ENCODE results near the gene SPTBN4.
"Not testable (repeated sequence)": the region's sequence is repeated elsewhere in the genome, so short reads cannot be mapped to it uniquely, and the experiment has no call there.

SPTBN4 gene

GRCh38 chr19:40510526-40511115 lies 43.8 kb downstream of the SPTBN4 start:
- DNase-seq = no peak

- no peak for DNase-seq
Measured at GRCh38 chr19:40511487-40511886, 44.7 kb downstream of the SPTBN4 start.

- no peak for DNase-seq
Measured at GRCh38 chr19:40512110-40512472, 45.3 kb downstream of the SPTBN4 start.

DNA sequence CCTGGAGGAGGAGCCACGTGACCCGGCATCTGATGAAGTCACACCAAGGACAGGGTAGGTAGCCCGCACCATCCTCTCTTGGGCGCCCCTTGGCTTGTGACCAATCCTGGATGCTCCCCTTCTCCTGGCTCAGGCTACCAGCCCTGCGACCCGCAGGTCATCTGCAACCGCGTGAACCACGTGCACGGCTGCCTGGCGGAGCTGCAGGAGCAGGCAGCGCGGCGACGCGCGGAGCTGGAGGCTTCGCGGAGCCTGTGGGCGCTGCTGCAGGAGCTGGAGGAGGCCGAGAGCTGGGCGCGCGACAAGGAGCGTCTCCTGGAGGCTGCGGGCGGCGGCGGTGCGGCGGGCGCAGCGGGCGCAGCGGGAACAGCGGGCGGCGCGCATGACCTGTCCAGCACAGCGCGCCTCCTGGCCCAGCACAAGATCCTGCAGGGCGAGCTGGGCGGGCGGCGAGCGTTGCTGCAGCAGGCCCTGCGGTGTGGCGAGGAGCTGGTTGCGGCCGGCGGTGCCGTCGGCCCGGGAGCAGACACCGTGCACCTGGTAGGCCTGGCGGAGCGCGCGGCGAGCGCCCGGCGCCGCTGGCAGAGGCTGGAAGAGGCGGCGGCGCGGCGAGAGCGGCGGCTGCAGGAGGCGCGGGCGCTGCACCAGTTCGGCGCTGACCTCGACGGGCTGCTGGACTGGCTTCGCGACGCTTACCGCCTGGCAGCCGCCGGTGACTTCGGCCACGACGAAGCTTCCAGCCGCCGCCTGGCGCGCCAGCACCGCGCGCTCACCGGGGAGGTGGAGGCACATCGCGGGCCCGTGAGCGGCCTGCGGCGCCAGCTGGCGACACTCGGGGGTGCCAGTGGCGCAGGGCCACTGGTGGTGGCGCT lies 45.9 kb downstream of the SPTBN4 start:
- DNase-seq = peak; percentile 72

DNA sequence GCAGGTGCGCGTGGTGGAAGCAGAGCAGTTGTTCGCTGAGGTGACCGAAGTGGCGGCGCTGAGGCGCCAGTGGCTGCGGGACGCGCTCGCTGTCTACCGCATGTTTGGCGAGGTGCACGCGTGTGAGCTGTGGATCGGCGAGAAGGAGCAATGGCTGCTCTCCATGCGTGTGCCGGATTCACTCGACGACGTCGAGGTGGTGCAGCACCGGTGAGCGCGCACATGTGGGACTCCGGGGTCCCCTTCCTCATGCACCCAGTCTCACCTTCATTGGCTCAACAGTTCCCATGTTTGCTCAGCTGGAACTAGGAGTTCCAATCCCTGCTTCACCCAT lies 46.5 kb downstream of the SPTBN4 start:
- no peak for DNase-seq

DNA sequence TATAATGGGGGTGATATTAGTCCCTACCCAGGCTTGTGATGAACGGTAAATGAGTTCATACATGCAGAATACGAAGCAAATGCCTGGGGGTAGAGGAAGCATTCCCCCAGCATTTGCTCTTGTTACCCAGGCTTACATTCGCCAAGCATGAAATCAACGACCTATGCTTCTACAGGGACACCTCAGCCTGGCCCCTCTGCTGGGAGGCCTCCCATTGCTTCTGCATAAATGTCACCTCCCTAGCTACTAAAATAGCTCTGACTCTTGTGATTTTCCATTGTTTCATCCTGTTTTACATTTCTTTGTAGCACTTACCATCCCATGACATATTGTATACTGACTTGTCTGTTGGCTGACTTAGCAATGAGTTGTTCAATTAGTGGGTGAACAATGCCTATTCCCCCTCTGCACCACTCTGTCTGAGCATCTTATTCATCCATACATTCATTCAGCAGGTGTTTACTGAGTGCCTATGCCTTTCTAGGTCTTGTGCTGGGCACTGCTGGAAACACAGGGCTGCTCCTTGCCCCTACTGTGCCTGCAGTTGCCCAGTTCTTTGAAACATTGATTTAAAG lies 47.0 kb downstream of the SPTBN4 start:
- DNase-seq = no peak

DNA sequence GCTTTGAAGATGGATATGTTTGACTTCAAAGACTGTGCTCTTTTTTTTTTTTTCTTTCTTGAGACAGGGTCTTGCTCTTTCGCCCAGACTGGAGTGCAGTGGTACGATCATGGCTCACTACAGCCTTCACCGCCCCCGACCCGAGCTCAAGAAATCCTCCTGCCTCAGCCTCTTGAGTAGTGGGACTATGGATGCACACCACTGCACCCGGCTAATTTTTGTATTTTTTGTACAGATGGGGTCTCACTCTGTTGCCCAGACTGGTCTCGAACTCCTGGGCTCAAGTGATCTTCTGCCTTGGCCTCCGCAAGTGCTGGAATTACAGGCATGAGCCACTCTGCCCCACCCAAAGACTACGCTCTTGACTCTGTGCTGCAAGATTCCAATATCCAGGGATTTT lies 50.4 kb downstream of the SPTBN4 start:
- DNase-seq = no peak

DNA sequence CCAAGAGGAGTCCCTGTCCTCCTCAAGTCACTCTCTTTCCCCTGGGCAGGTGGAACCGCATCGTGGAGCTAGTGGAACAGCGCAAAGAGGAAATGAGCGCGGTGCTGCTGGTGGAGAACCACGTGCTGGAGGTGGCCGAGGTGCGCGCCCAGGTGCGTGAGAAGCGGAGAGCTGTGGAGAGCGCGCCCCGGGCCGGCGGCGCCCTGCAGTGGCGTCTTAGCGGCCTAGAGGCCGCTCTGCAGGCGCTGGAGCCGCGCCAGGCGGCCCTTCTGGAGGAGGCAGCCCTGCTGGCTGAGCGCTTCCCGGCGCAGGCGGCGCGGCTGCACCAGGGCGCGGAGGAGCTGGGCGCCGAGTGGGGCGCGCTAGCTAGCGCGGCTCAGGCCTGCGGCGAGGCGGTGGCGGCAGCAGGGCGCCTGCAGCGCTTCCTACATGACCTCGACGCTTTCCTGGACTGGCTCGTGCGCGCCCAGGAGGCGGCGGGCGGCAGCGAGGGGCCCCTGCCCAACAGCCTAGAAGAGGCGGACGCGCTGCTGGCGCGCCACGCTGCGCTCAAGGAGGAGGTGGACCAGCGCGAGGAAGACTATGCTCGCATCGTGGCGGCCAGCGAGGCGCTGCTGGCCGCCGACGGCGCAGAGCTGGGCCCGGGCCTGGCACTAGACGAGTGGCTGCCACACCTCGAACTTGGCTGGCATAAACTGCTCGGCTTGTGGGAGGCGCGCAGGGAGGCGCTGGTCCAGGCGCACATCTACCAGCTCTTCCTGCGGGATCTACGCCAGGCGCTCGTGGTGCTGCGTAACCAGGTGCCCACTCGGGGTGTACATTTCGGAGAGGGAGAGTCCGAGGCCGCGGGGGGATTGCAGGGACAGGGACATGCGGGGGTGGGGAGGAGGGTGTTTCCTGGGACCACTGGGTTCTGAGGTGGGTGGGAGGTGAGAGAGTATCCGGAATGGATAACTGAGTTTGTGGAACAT lies 52.8 kb downstream of the SPTBN4 start:
- peak; percentile 81 for DNase-seq

GRCh38 chr19:40521276-40521675 lies 54.5 kb downstream of the SPTBN4 start:
- DNase-seq = peak; percentile 67

GRCh38 chr19:40521900-40522299 lies 55.1 kb downstream of the SPTBN4 start:
- DNase-seq = not testable (repeated sequence)

GRCh38 chr19:40523322-40524047 lies 56.7 kb downstream of the SPTBN4 start:
- peak; percentile 95 for DNase-seq

- DNase-seq = no peak
Measured at GRCh38 chr19:40524133-40524549, 57.3 kb downstream of the SPTBN4 start.

DNA sequence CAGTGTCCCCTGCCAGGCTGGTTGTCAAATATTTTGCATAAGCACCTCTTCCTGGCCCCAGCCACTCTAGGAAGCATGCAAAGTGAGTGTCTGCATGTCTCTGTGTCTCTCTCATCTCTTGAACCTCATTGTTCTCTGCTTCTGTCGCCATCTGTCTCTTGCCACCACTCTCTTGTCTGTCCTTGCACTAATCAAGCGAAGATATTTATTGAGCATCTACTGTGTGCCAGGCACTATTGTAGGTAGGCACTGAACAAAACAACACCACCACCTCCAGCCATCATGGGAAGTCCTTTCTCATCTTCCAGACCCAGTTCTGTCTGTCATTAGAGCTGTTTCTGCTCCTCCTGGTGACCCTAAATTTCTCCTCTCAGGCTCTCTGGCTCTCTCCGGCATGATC lies 57.9 kb downstream of the SPTBN4 start:
- no peak for DNase-seq

- no peak for DNase-seq
Measured at GRCh38 chr19:40525234-40526051, 58.6 kb downstream of the SPTBN4 start.

DNA sequence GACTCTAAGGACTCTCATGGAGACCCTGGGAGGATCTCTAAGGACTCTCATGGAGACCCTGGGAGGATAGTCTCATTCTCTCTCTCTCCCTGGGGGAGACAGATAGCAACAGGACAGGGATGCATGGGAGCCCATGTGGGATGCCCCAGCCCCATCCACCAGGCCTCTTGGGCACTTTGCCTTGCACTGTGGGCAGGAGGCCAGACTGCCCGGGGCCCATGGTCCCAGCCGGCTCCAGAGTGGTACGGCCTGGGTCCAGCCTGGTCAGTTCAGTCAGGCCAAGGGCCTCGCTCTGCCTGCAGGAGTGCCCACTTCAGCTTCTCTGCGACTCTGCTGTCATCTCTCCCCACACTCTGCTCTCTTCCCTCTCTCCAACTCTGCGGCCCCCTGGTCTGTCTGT lies 61.3 kb downstream of the SPTBN4 start:
- DNase-seq = no peak

GRCh38 chr19:40528533-40529092 lies 61.8 kb downstream of the SPTBN4 start:
- no peak for DNase-seq

GRCh38 chr19:40529093-40529954 lies 62.5 kb downstream of the SPTBN4 start:
- peak; percentile 99 for DNase-seq

- peak; percentile 79 for DNase-seq
Measured at GRCh38 chr19:40530091-40530901, 63.5 kb downstream of the SPTBN4 start.

- DNase-seq = peak; percentile 30
Measured at GRCh38 chr19:40533508-40533907, 66.7 kb downstream of the SPTBN4 start.

Measured in DMS53 (cell line).